ENCODE data around the gene NPC2.
"Not testable (repeated sequence)": the region's sequence is repeated elsewhere in the genome, so short reads cannot be mapped to it uniquely, and the experiment has no call there.

Gene NPC2

GRCh38 chr14:74469548-74470518 lies 23.3 kb downstream of the NPC2 start:
- DNase-seq (ENCODE audit: low read depth, low spot score): no peak

DNA sequence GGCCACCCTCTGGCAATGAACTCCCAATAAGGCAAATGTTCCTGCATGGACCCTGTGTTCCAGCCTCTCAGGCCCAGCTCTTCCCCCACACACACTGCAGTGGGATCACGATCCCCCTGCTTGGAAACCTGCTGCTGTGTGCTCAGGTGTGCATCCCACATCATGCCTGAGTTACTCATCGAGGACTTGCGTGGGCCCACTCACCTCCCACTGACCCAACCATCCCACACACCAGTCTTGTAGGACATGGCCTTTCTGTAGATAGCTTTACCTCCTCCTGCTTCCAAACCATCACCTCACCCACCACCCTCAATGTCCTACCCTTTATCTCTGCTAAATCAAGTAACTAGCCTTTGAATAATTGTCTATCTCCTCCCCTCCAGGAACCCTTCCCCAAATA lies 24.6 kb downstream of the NPC2 start:
- no peak for DNase-seq (ENCODE audit: low read depth, low spot score)

DNA sequence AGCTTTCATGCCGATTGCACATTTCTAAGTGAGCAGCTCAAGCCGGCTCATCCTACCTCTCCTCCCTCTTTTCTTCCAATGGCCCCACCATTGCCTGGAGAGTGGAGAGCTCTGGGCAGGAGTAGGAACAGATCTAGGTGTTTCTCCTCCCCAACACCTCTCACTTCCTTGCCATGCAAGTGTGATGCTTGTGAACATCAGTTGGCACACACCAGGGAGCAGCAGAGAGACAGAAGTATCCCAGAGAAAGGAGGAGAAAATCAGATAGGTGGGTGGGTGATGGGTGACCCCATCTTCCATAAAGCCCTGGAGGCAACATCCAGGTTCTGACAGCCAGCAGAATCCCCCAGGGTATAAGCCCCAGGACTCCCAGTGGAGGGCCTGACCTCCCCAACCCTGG lies 27.8 kb downstream of the NPC2 start:
- DNase-seq (ENCODE audit: low read depth, low spot score): no peak

- no peak for DNase-seq (ENCODE audit: low read depth, low spot score)
These were observed 28.3 kb downstream of the NPC2 start for GRCh38 chr14:74464785-74465184.

- DNase-seq (ENCODE audit: low read depth, low spot score): no peak
These were observed 29.4 kb downstream of the NPC2 start for GRCh38 chr14:74463697-74464096.

GRCh38 chr14:74462993-74463392 lies 30.1 kb downstream of the NPC2 start:
- DNase-seq (ENCODE audit: low read depth, low spot score): no peak

DNA sequence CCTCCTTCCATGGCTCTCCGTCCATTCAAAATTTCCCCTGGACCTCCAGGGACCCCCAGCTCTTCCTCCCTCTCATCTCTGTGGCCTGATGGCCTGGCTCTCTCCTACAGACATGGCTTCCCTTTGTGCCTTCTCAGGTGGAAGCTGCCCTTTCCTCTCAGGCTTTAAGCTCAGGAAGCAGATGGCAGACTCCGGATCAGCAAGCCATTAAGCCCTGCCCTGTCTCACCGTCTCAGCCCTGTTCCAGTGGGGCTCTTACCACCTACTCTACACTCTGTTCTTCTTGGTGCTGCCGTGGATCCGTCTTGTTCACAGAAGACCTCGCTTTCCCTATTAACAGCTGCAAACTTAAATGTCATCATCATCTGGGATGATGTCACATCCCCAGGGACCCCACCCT lies 33.1 kb downstream of the NPC2 start:
- DNase-seq (ENCODE audit: low read depth, low spot score): no peak

DNA sequence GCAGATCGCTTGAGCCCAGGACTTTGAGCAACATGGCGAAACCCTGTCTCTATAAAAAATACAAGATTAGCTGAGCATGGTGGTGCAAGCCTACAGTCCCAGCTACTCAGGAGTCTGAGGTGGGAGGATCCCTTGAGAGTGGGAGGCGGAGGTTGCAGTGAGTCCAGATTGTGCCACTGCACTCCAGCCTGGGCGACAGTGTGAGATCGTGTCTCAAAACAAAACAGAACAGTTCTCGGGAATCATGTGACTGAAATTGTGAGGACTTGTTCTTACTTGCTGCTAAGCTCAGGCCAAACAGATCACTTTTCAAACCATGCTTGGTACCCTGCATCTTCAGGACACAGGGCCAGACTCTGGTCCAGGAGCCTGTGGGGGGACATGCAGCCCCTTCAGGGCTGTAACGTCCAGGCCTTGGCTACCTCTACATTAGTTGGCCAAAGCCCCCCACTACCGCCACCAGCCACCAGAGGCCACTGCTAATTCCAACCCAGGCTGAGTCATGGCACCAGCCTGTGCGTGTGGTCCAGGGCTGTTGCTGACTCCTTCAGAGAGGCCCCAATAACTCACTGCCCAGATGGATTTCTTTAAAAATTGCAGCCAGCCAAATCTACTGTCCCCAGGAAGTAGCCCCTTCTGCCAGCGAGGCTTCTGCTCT lies 33.7 kb downstream of the NPC2 start:
- DNase-seq (ENCODE audit: low read depth, low spot score): no peak

- DNase-seq (ENCODE audit: low read depth, low spot score): no peak
These were observed 35.6 kb downstream of the NPC2 start for GRCh38 chr14:74457565-74457895.

GRCh38 chr14:74456684-74457564 lies 36.2 kb downstream of the NPC2 start:
- DNase-seq (ENCODE audit: low read depth, low spot score): no peak

DNA sequence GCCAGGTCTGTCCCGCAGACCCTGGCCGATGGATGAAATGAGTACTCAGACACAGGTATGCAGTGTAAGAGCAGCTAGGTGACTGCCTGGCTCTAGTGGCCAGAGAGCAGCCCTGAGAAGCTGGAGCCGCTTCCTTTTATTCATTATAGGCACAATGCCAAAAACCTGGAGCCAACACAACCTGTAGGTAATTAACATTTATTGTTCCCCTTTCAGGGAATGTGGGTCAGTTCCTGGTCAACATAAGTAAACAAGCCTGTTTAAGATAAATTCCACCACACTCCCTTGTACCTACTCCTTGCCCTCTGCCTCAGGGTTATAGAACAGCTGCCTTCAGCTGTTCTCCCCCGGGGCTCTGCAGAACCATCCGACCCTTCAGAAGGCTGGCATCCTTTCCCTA lies 38.7 kb downstream of the NPC2 start:
- not testable (repeated sequence) for DNase-seq (ENCODE audit: low read depth, low spot score)

GRCh38 chr14:74444866-74445265 lies 48.2 kb downstream of the NPC2 start:
- no peak for DNase-seq (ENCODE audit: low read depth, low spot score)

DNA sequence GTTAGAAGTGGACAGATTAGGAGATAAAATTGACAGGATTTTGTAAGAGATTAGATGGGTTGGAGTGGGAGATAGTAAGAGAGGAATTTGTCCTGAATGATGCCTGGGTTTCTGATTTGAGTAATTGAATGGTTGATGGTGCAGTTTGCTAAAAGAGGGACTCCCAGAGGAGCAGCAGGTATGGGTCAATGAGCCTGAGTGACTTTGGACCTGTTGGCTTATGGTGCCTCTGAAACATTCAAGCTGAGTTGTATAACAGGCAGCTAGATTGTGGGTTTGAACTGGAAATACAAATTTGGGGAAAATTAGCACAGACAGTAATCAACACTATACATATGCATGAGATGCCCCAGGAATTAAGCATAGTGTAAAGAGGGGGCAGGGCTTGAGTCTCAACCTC lies 50.3 kb downstream of the NPC2 start:
- DNase-seq (ENCODE audit: low read depth, low spot score): no peak

DNA sequence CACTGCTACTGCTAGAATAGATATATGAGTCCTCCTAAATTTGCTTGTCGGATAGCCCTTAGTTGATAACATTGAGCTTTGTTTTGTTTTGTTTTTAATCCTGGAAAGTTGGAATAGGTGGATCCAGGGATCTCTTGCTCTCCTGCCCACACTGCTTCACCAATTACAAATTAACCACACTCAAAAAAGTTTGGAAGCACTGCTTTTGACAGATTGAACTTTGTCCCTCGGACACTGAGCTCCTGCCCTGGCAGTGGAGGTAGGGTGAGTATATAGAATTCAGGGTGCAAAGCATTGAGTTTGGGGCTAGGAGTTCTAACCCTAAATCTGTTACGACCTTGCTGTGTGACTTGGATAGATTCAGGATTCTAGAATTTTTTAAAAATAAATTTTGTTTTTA lies 52.0 kb downstream of the NPC2 start:
- DNase-seq (ENCODE audit: low read depth, low spot score): no peak

DNA sequence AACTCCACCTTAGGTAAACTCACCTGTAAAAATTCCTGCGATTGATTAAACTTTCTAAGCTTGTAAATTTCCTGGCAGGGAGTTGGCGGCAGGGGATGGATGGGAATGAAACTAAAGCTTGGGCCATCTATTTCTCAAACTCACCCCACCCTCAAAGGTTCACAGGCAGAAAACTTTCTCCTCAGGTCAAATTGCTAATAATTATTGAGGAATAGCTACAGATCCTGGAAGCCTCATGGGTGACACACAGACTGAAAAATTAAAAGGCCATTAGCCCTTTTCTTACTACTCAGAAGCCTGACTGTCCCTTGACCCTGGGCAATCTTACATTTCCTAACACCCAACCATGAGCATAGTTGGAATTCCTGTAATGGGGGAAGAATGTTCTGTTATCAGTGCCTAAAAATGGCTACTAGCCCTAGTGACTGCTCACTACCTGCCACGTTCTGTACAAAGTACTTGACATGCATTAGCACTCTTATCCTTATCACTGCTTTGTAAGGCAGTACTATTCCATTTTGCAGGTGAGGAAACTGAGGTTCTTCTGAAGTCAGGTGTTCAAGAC lies 54.7 kb downstream of the NPC2 start:
- DNase-seq (ENCODE audit: low read depth, low spot score): no peak

DNA sequence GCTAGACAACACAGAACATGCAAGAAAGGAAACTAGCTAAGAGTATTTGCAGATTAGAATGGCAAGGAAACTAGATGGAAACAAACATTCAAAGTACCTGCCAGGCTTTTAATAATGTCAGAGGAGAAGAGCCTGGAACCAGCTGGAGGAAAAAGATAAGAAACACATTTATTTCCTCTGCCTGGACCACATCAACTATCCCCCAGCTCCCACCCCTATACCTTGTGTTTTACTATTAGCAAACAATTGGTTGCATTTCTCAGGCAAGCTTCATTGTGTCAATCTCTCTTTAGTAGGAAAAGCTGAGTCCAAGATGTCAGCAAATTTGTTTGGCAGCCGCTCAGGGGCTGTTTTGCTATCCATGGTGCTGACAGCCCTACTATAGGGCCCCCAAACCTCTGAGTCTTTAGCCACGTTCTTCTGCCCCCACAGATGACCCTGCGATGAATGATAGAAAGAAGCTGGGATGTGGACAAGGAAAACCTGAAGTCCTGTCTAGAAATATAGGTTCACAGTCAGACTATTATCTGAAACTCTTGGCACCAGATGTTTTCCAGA lies 55.5 kb downstream of the NPC2 start:
- DNase-seq (ENCODE audit: low read depth, low spot score): no peak

- DNase-seq (ENCODE audit: low read depth, low spot score): no peak
These were observed 58.8 kb downstream of the NPC2 start for GRCh38 chr14:74434294-74434693.

GRCh38 chr14:74429991-74430390 lies 63.1 kb downstream of the NPC2 start:
- no peak for DNase-seq (ENCODE audit: low read depth, low spot score)

Data from iPS DF 19.7 (cell line).